A549 (cell line): Measurements from ENCODE around the gene AADACL4. TPM values are rescaled to one million over a fixed set of nuclear protein-coding genes. Genes with fewer than 3 reads are reported as not detected.

Experiments
- ATAC-seq, 2 experiments: fragments of 200-7000 bp in 1 of 2; fragments of >200 bp in 1 of 2; cut with Nextera tagmentation in 1 of 2; cut with Tn5 transposase in 1 of 2; 3 replicates each; pipeline versions ENCODE4 v1.8.0 to v1.9.1; 2018 to 2020; ENCODE audit warnings: mild to moderate bottlenecking in 1 of 2, moderate library complexity in 1 of 2
- CTCF ChIA-PET: fragments of 300-600 bp; sonication (Branson Sonifier 250); formaldehyde crosslinking; extraction: SDS; loops from one replicate; lab custom pipeline; 2021; ENCODE audit warnings: antibody characterized with exemption, inconsistent platforms; lab: Yijun Ruan, JAX
- POLR2A ChIA-PET: fragments of 350-600 bp; formaldehyde crosslinking; extraction: SDS; loops from one replicate; lab custom pipeline; 2021; ENCODE audit warnings: antibody characterized with exemption, inconsistent platforms; lab: Yijun Ruan, JAX
- DNase-seq, 2 experiments: peaks; one replicate each; pipeline versions ENCODE4 v3.0.0 to v3.0.0-alpha.2; 2011 to 2016; ENCODE audit warnings: low read depth in 1 of 2, low spot score in 1 of 2
- FAIRE-seq: peaks from 2 replicates; lab custom pipeline; 2011; peaks lifted over from hg19 to GRCh38; lab: Jason Lieb, UNC
- H3K27ac ChIP-seq, 2 experiments: fragments of >200 bp; sonication (Bioruptor Twin); formaldehyde crosslinking; 3 replicates each; pipeline ENCODE4 v1.5.1; 2016 to 2017
- H3K4me1 ChIP-seq: fragments of >200 bp; sonication (Bioruptor Twin); formaldehyde crosslinking; 3 replicates; pipeline ENCODE4 v1.6.1; 2016
- H3K4me2 ChIP-seq: fragments of >200 bp; sonication (Bioruptor Twin); formaldehyde crosslinking; 3 replicates; pipeline ENCODE4 v1.6.1; 2016
- H3K4me3 ChIP-seq: fragments of >200 bp; sonication (Bioruptor Twin); formaldehyde crosslinking; 3 replicates; pipeline ENCODE4 v1.5.1; 2016
- H3K9me3 ChIP-seq: fragments of >200 bp; sonication (Bioruptor Twin); formaldehyde crosslinking; 3 replicates; pipeline ENCODE4 v1.6.1; 2016
- EHF ChIP-seq: fragments of 250-450 bp; sonication (Bioruptor Pico); IDR thresholded peaks from 2 replicates; pipeline ENCODE4 v1.5.0; 2020; ENCODE audit warnings: mild to moderate bottlenecking
- ELK1 ChIP-seq: fragments of 150-350 bp; IDR thresholded peaks from 2 replicates; pipeline ENCODE4 v1.6.1; 2014; ENCODE audit warnings: low read depth, mild to moderate bottlenecking, low read length
- ESRRA ChIP-seq: fragments of 150-350 bp; IDR thresholded peaks from 2 replicates; pipeline ENCODE4 v1.6.1; 2014; ENCODE audit warnings: mild to moderate bottlenecking, low read length, borderline replicate concordance
- FOSL2 ChIP-seq, 2 experiments: fragments of 450-650 bp in 1 of 2; fragments of >200 bp in 1 of 2; sonication (Bioruptor Twin) in 1 of 2; formaldehyde crosslinking; IDR thresholded peaks; 2 replicates each; pipeline versions ENCODE4 v1.5.0 to v1.6.1; 2016 to 2020; ENCODE audit warnings: mild to moderate bottlenecking in 1 of 2, moderate library complexity in 1 of 2
- GATA3 ChIP-seq: IDR thresholded peaks from 2 replicates; pipeline ENCODE4 v1.6.1; 2012; ENCODE audit warnings: borderline replicate concordance
- HES2 ChIP-seq: fragments of >200 bp; sonication (Bioruptor Twin); formaldehyde crosslinking; IDR thresholded peaks from 2 replicates; pipeline ENCODE4 v1.6.1; 2016
- HEYL ChIP-seq: fragments of 250-450 bp; sonication (Bioruptor Pico); IDR thresholded peaks from 2 replicates; pipeline ENCODE4 v1.8.0; 2021; ENCODE audit warnings: mild to moderate bottlenecking, moderate library complexity
- HOXB13 ChIP-seq: fragments of 250-450 bp; sonication (Bioruptor Pico); IDR thresholded peaks from 2 replicates; pipeline ENCODE4 v1.5.0; 2020; ENCODE audit warnings: low read depth, mild to moderate bottlenecking, moderate library complexity
- HOXB5 ChIP-seq: fragments of 250-450 bp; sonication (Bioruptor Pico); IDR thresholded peaks from 2 replicates; pipeline ENCODE4 v1.5.0; 2020; ENCODE audit warnings: mild to moderate bottlenecking, moderate library complexity
- JUN ChIP-seq, 2 experiments: fragments of >200 bp; sonication (Bioruptor Twin); formaldehyde crosslinking; IDR thresholded peaks; 2 replicates in 1 of 2; 3 replicates in 1 of 2; pipeline ENCODE4 v1.6.1; 2016 to 2017
- KDM1A ChIP-seq: fragments of 200-600 bp; sonication (generic); IDR thresholded peaks from 2 replicates; pipeline ENCODE4 v1.6.1; 2016; ENCODE audit warnings: low read depth, mild to moderate bottlenecking
- KDM5A ChIP-seq: fragments of 200-600 bp; sonication (generic); IDR thresholded peaks from 2 replicates; pipeline ENCODE4 v1.6.1; 2016; ENCODE audit warnings: antibody characterized with exemption, mild to moderate bottlenecking
- MAFK ChIP-seq: fragments of 450-650 bp; IDR thresholded peaks from 2 replicates; pipeline ENCODE4 v1.6.1; 2014; ENCODE audit not compliant: partially characterized antibody
- MAX ChIP-seq: IDR thresholded peaks from 2 replicates; pipeline ENCODE4 v1.6.1; 2012
- RARB ChIP-seq: fragments of 250-450 bp; sonication (Bioruptor Pico); IDR thresholded peaks from 2 replicates; pipeline ENCODE4 v1.8.0; 2021; ENCODE audit warnings: mild to moderate bottlenecking, moderate library complexity
- RFX5 ChIP-seq: fragments of 450-650 bp; IDR thresholded peaks from 2 replicates; pipeline ENCODE4 v1.7.1; 2014; ENCODE audit warnings: antibody characterized with exemption, mild to moderate bottlenecking, moderate library complexity
- SREBF2 ChIP-seq: fragments of 450-650 bp; IDR thresholded peaks from 2 replicates; pipeline ENCODE4 v1.6.1; 2014; ENCODE audit warnings: mild to moderate bottlenecking, moderate library complexity
- TFCP2L1 ChIP-seq: fragments of 250-450 bp; sonication (Bioruptor Pico); IDR thresholded peaks from 2 replicates; pipeline ENCODE4 v1.5.0; 2021; ENCODE audit warnings: mild to moderate bottlenecking
- TP53 ChIP-seq: fragments of 250-450 bp; sonication (Bioruptor Pico); IDR thresholded peaks from 2 replicates; pipeline ENCODE4 v1.5.0; 2021; ENCODE audit warnings: mild to moderate bottlenecking, moderate library complexity
- USF2 ChIP-seq: fragments of 450-650 bp; IDR thresholded peaks from 2 replicates; pipeline ENCODE4 v1.6.1; 2014; ENCODE audit warnings: antibody characterized with exemption
- ZC3H11A ChIP-seq: fragments of 450-650 bp; IDR thresholded peaks from 2 replicates; pipeline ENCODE4 v1.6.1; 2014; ENCODE audit warnings: antibody characterized with exemption, mild to moderate bottlenecking
- ZFP36 ChIP-seq: fragments of 450-650 bp; IDR thresholded peaks from 2 replicates; pipeline ENCODE4 v1.6.1; 2014; ENCODE audit warnings: borderline replicate concordance; ENCODE audit not compliant: partially characterized antibody
- ZNF302 ChIP-seq: fragments of 250-450 bp; sonication (Bioruptor Pico); IDR thresholded peaks from 2 replicates; pipeline ENCODE4 v1.9.0; 2021; ENCODE audit warnings: inconsistent platforms, mild to moderate bottlenecking, moderate library complexity
- WGBS: methylation state at CpG from one replicate; pipeline ENCODE4 v1.1.6; 2017; ENCODE audit errors: missing lambda C conversion rate; 5-methylcytosine and 5-hydroxymethylcytosine counted together
- polyA plus RNA-seq, 4 experiments: library from polyadenylated mRNA; depleted of rRNA in 3 of 4; stranded (reverse); fragments of >200 nt; fragmentation: RNase III in 1 of 4; extraction: RNeasy Plus Mini Kit Qiagen cat#74134 plus additional on column Dnase treatment in 1 of 4; gene quantifications; 2 replicates in 3 of 4; 3 replicates in 1 of 4; pipeline ENCODE4 v1.2.3, GENCODE V29; 2011 to 2017

AADACL4 gene
- polyA plus RNA-seq, 2 of the 4 experiments (the other 2 are of a cell fraction), result not detected

- no peaks in the 10 kb centered on the region for H3K9me3 ChIP-seq
- 55% methylated on average over 3 of the region's 3 CpGs for WGBS
- POLR2A ChIA-PET, result no interaction called here
- no peak for ATAC-seq
- no peak overlapping the region for H3K4me3 ChIP-seq
- CTCF ChIA-PET, result interaction anchor here (0.5 to 0.6 kb wide), 2 partner anchors 53 to 80 kb away, joined by 3 read pairs; no protein-coding TSS in a partner anchor
- DNase-seq, result no peak
- no peak overlapping the region for H3K27ac ChIP-seq
- no peak for FAIRE-seq
- TF ChIP-seq MAFK (no peak), HOXB13 (CRISPR knock-in tag) (no peak), TP53 (CRISPR knock-in tag) (no peak), USF2 (no peak), ESRRA (no peak), RFX5 (no peak), GATA3 (no peak), ELK1 (no peak), HOXB5 (CRISPR knock-in tag) (no peak), ZNF302 (CRISPR knock-in tag) (no peak), EHF (CRISPR knock-in tag) (no peak), HES2 (no peak), KDM1A (no peak), SREBF2 (no peak), MAX (no peak), HEYL (CRISPR knock-in tag) (no peak)
- H3K4me1 ChIP-seq, result no peaks in the 10 kb centered on the region
- H3K4me2 ChIP-seq, result no peak overlapping the region
Observed at GRCh38 chr1:12697397-12697796, 53.5 kb downstream of the AADACL4 start.

GRCh38 chr1:12703821-12704451 is 60.1 kb downstream of the AADACL4 start:
- DNase-seq (no peak), ATAC-seq (no peak), FAIRE-seq (no peak)
- Histone ChIP-seq H3K4me3 (no peak overlapping the region), H3K27ac (no peak overlapping the region), H3K4me1 (no peaks in the 10 kb centered on the region), H3K4me2 (no peak overlapping the region), H3K9me3 (peaks cover 4% of the 10 kb centered on the region; the same call in 1 of the 3 replicates)
- POLR2A ChIA-PET, result no interaction called here
- CTCF ChIA-PET, result interaction anchor here (1.1 kb wide), 1 partner anchor 7 kb away, joined by 4 read pairs; no protein-coding TSS in a partner anchor
- TF ChIP-seq ZNF302 (CRISPR knock-in tag) (no peak), FOSL2 (IDR thresholded peaks at IDR 0.05) (no peak), FOSL2 (CRISPR knock-in tag; IDR thresholded peaks at IDR 0.05) (no peak), MAX (no peak), JUN (IDR thresholded peaks at IDR 0.05) (no peak), HOXB5 (CRISPR knock-in tag) (no peak), TFCP2L1 (CRISPR knock-in tag) (no peak), KDM5A (no peak), ZC3H11A (no peak)
- WGBS, result 2% methylated on average over 6 of the region's 6 CpGs

GRCh38 chr1:12706061-12706460 is 62.2 kb downstream of the AADACL4 start:
- TF ChIP-seq RARB (no peak), GATA3 (no peak), ZFP36 (no peak), RFX5 (no peak), MAX (no peak)
- POLR2A ChIA-PET, result no interaction called here
- DNase-seq, result no peak
- WGBS, result 0% methylated on average over 3 of the region's 3 CpGs
- H3K4me1 ChIP-seq, result no peaks in the 10 kb centered on the region
- no peak for ATAC-seq
- no peak overlapping the region for H3K4me2 ChIP-seq
- no peak overlapping the region for H3K4me3 ChIP-seq
- no peak overlapping the region for H3K27ac ChIP-seq
- no peak for FAIRE-seq
- peaks cover 4% of the 10 kb centered on the region; the same call in 1 of the 3 replicates for H3K9me3 ChIP-seq
- CTCF ChIA-PET, result no interaction called here
